IPS-20b (cell line): ENCODE results near the gene ARHGEF17.

Experiments used
- H3K27ac ChIP-seq: one replicate; pipeline ENCODE4 v1.5.1; 2013; ENCODE audit warnings: low read length
- H3K27me3 ChIP-seq: 2 replicates; pipeline ENCODE4 v1.6.1; 2013; ENCODE audit warnings: mild to moderate bottlenecking, low read length, inconsistent platforms; ENCODE audit not compliant: insufficient read depth
- H3K36me3 ChIP-seq: 2 replicates; pipeline ENCODE4 v1.6.1; 2013; ENCODE audit warnings: low read depth, mild to moderate bottlenecking, inconsistent platforms, low read length, moderate library complexity; ENCODE audit not compliant: insufficient read depth
- H3K4me1 ChIP-seq: 2 replicates; pipeline ENCODE4 v1.6.1; 2013; ENCODE audit warnings: mild to moderate bottlenecking, control low read depth, inconsistent platforms, low read length, moderate library complexity; ENCODE audit not compliant: insufficient read depth
- H3K4me3 ChIP-seq: 2 replicates; pipeline ENCODE4 v1.5.1; 2013; ENCODE audit warnings: mild to moderate bottlenecking, low read length, inconsistent platforms
- H3K9ac ChIP-seq: 2 replicates; pipeline ENCODE4 v1.6.1; 2013; ENCODE audit warnings: low read depth, mild to moderate bottlenecking, inconsistent platforms, low read length, moderate library complexity
- H3K9me3 ChIP-seq: 2 replicates; pipeline ENCODE4 v1.6.1; 2013; ENCODE audit warnings: mild to moderate bottlenecking, low read depth, low read length, inconsistent platforms; ENCODE audit not compliant: insufficient read depth

ARHGEF17 gene

GRCh38 chr11:73308003-73308960, at the start of gene ARHGEF17:
ARHGEF17 (plus strand) TSS chr11:73308276; CDS start chr11:73308639, 363 bp downstream.
- H3K27me3 ChIP-seq: peaks cover 63% of the 10 kb centered on the region
- H3K4me1 ChIP-seq: peaks cover 6% of the 10 kb centered on the region; the same call in 1 of the 2 replicates
- peak within 1 kb of the TSS; percentile 93 for H3K4me3 ChIP-seq
- peak within 1 kb of the TSS; percentile 79 for H3K9ac ChIP-seq
- H3K27ac ChIP-seq: no peak within 1 kb of the TSS
- no peaks in the 10 kb centered on the region for H3K36me3 ChIP-seq
- H3K9me3 ChIP-seq: no peaks in the 10 kb centered on the region

- Histone ChIP-seq H3K9ac (no peak overlapping the region), H3K4me3 (no peak overlapping the region), H3K27me3 (peaks cover 23% of the 10 kb centered on the region), H3K36me3 (no peaks in the 10 kb centered on the region), H3K27ac (no peak overlapping the region), H3K9me3 (no peaks in the 10 kb centered on the region), H3K4me1 (no peaks in the 10 kb centered on the region)
Observed at GRCh38 chr11:73259406-73260126, 48.5 kb upstream of the ARHGEF17 start.

DNA sequence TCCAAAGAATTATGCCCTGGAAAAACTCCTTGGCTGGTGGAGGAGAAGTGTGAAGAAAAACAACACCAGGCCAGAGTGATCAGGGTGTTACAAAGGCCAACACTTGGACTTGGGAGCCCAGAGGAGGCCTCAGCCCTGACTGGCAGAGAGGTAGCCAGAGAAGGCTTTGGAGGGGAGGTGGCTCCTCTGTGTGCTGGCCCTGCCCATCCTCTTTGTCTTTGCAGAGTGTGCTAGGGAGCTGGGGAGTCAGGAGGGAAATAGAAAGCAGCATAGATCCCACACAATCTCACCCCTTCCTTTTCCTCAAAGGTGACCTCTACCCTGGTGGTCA, 48.0 kb upstream of the ARHGEF17 start:
- no peak overlapping the region for H3K9ac ChIP-seq

GRCh38 chr11:73262851-73263495, 45.1 kb upstream of the ARHGEF17 start:
- H3K9me3 ChIP-seq: no peaks in the 10 kb centered on the region

More for the DNA sequence above, 48.0 kb upstream of the ARHGEF17 start:
- Histone ChIP-seq H3K9me3 (no peaks in the 10 kb centered on the region), H3K36me3 (no peaks in the 10 kb centered on the region), H3K27ac (no peak overlapping the region), H3K4me3 (no peak overlapping the region), H3K27me3 (peaks cover 28% of the 10 kb centered on the region), H3K4me1 (no peaks in the 10 kb centered on the region)

DNA sequence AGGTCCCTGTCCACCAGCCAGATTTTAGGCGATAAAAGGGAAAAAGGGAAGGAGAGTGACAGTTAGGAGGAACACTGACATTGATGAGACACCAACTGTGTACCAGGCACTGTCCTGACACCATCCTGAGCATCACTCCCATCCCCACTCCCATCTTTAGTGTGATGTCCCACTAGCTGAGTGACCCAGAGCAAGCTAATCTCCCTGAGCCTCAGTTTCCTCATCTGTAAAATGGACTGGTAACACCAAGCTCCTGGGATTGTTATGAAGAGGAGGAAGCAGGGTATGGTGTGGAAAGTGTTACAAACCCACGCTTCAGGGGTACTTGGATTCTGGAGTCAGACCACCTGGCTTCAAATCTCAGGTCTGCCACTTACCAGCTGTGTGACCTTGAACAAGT, 44.4 kb upstream of the ARHGEF17 start:
- Histone ChIP-seq H3K9ac (no peak overlapping the region), H3K27me3 (peaks cover 58% of the 10 kb centered on the region)

More at GRCh38 chr11:73262851-73263495, 45.1 kb upstream of the ARHGEF17 start:
- no peaks in the 10 kb centered on the region for H3K36me3 ChIP-seq
- H3K4me1 ChIP-seq: no peaks in the 10 kb centered on the region
- H3K9ac ChIP-seq: no peak overlapping the region
- peaks cover 56% of the 10 kb centered on the region for H3K27me3 ChIP-seq
- no peak overlapping the region for H3K27ac ChIP-seq
- no peak overlapping the region for H3K4me3 ChIP-seq

DNA sequence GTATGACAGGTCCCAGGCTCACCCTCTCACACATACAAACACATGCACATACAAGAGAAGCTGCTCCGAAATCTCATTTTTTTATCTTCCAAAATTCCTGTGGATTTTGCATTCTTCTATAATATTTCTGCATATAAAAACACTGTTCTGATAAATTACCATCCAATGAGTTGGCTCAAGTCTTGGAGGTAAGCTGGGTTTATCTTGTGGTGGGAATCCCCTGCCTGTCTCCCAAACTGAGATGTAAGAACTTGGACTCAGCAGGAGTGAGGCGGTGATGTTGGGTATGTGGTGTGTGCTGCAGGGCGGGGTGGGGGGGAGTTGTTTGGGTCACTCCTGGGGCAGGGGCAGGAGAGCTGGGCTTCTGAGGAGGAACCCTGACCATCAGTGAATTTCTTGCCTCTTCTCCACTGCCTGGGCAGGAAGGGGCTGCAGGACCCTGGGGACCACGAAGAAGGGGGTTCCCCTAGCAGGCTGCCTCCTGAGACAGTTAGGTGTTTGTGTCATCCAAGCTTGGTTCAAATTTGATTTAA, 42.7 kb upstream of the ARHGEF17 start:
- H3K36me3 ChIP-seq: no peaks in the 10 kb centered on the region

More for the DNA sequence above, 44.4 kb upstream of the ARHGEF17 start:
- no peaks in the 10 kb centered on the region for H3K36me3 ChIP-seq
- H3K9me3 ChIP-seq: no peaks in the 10 kb centered on the region
- no peak overlapping the region for H3K27ac ChIP-seq
- H3K4me3 ChIP-seq: no peak overlapping the region
- H3K4me1 ChIP-seq: no peaks in the 10 kb centered on the region

DNA sequence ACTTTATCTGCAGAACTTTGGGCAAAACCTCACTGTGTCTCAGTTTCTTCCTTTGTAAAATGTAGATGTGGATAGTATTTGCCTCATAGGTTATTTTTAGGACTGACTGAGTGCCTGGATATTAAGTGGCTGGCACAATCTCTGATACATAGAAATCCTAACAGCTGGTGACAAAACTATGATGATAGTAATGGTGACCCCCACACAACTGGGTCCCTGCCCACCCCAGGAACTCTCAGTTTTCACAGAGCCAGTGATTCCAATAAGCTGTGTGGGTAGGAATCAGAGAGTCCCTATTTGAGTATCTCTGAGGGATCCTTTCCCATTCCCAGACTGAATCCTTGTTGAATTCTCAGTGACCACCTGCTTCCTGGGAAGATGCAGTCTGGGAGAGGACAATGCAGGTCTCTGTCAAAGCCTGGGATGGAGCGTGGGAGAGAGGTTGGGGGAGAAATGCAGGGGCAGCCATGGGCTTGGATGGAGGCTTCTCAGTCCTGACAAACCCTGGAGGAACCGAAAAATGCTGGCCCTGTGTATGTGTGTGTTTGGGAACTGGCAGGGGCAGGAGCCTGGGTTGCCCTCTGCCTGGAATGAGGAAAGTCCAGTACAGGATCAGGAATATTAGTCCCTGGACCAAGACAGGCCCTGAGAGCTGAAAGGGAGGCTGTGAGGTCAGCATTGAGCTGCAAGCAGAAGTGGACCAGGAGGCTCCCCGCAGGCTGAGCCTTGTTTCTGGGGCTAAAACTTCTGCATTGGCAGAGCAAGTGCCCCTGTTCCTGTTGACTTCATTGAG, 42.0 kb upstream of the ARHGEF17 start:
- H3K4me1 ChIP-seq: no peaks in the 10 kb centered on the region
- H3K36me3 ChIP-seq: no peaks in the 10 kb centered on the region

More for the DNA sequence above, 42.7 kb upstream of the ARHGEF17 start:
- Histone ChIP-seq H3K27ac (no peak overlapping the region), H3K27me3 (peaks cover 58% of the 10 kb centered on the region), H3K9ac (no peak overlapping the region), H3K4me3 (no peak overlapping the region), H3K4me1 (no peaks in the 10 kb centered on the region), H3K9me3 (no peaks in the 10 kb centered on the region)

DNA sequence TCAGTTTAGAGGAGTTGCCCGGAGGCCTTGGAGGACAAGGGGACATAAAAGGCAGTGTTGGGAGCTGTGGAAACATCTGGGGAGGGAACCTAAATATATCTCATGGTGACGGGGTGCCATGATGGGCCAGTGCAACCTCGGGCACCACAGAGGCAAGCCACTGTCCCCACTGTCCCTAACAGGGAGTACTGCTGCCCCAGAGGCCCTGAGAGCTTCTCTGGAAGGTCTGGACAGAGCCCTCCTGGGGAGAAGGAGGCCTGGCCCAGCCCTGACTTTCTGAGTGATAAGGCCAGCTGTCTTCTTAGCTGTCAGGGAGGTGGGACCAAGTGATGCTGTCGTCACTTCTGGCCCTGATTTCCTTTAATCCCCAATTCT, 41.4 kb upstream of the ARHGEF17 start:
- H3K9ac ChIP-seq: no peak overlapping the region
- no peak overlapping the region for H3K27ac ChIP-seq
- H3K4me1 ChIP-seq: no peaks in the 10 kb centered on the region
- peaks cover 58% of the 10 kb centered on the region for H3K27me3 ChIP-seq
- no peak overlapping the region for H3K4me3 ChIP-seq
- no peaks in the 10 kb centered on the region for H3K36me3 ChIP-seq
- H3K9me3 ChIP-seq: no peaks in the 10 kb centered on the region

More for the DNA sequence above, 42.0 kb upstream of the ARHGEF17 start:
- Histone ChIP-seq H3K4me3 (no peak overlapping the region), H3K9ac (no peak overlapping the region), H3K27ac (no peak overlapping the region), H3K9me3 (no peaks in the 10 kb centered on the region), H3K27me3 (peaks cover 58% of the 10 kb centered on the region)

GRCh38 chr11:73267122-73267846, 40.8 kb upstream of the ARHGEF17 start:
- H3K27me3 ChIP-seq: peaks cover 57% of the 10 kb centered on the region

GRCh38 chr11:73267906-73268540, 40.1 kb upstream of the ARHGEF17 start:
- Histone ChIP-seq H3K36me3 (no peaks in the 10 kb centered on the region), H3K4me1 (no peaks in the 10 kb centered on the region), H3K27me3 (peaks cover 50% of the 10 kb centered on the region)

More at GRCh38 chr11:73267122-73267846, 40.8 kb upstream of the ARHGEF17 start:
- Histone ChIP-seq H3K9ac (no peak overlapping the region), H3K4me1 (no peaks in the 10 kb centered on the region), H3K36me3 (no peaks in the 10 kb centered on the region), H3K4me3 (no peak overlapping the region), H3K9me3 (no peaks in the 10 kb centered on the region), H3K27ac (no peak overlapping the region)

More at GRCh38 chr11:73267906-73268540, 40.1 kb upstream of the ARHGEF17 start:
- Histone ChIP-seq H3K9me3 (no peaks in the 10 kb centered on the region), H3K27ac (no peak overlapping the region), H3K9ac (no peak overlapping the region), H3K4me3 (no peak overlapping the region)
